GM18858 (cell line): ENCODE results near the gene MINDY1.

Experiments used
- ATAC-seq: cut with Tn5 transposase; IDR thresholded peaks from one replicate; pipeline ENCODE4 v1.9.1; 2021; ENCODE audit not compliant: unreplicated experiment

MINDY1 gene

DNA sequence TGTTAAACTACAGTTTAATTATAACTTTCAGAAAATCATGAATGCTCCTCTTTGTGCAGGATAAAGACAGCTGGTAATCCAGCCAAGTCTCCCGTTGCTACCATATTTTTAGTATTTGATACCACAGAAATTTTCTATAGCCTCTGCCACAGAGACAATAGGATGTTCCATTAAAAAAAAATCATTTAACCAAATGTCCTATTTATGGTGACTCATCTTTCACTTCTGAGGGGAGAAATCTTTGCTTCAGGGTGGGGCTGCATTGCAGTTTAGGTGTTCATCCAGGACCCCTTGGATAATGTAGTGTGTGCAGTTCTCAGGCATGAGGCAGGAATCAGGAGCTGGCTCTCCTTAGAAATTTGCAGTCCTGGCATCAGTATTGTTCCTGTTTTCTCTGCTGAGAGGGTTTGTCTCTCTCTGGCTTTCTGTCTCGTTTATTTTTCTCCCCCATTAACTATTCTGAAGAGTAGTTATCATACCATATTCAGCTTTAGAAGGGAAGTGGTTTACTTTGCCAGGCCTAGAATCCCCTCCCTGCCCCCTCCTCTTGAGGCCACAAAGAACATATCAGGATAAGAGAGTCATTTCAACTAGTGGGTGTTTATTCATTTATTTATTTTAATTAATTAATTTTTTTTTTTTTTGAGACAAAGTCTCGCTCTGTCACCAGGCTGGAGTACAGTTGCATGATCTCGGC, 4.6 kb upstream of the MINDY1 start:
- no peak for ATAC-seq

DNA sequence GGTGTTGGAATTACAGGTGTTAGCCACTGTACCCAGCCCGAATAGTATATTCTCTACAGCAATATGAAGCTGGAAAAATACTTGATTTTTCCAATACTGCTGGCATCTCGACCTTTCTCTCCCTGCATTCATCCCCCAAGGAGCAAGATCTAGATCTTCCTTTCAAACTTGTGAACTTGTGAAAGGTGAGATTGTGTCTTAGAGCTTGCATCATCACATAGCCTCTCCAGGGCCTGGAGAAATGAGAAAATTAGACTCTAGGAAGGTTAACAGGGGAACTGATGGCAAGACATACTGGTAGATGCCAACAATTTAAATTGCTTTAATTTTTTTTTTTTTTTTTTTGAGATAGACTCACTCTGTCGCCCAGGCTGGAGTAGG, 3.6 kb upstream of the MINDY1 start:
- no peak for ATAC-seq

DNA sequence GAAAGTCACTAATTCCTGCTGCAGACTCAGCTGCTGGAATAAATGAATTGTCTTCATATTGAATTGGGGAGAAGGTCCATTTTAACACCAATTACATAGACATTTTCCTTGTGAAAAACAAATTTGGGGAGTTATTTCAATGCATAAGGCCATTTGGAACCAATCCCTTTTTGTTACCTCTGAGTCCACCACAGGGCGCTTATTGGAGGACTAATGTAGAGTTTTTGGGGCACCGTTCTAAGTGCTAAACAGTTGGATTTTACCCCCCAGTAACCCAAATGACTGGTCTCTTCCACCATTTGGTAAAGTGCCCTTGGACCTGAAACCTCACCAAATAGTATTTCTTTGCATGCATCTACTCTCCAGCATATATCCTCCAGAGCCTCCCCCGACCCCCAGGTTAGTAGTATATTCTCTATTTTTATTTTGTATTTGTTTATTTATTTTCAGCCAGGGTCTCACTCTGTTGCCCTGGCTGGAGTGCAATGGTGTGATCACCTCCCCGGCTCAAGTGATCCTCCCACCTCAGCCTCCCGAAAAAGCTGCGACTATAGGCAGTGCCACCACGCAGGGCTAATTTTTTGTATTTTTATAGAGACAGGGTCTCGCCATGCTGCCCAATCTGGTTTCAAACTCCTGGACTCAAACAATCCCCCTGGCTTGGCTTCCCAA, 3.1 kb upstream of the MINDY1 start:
- no peak for ATAC-seq

DNA sequence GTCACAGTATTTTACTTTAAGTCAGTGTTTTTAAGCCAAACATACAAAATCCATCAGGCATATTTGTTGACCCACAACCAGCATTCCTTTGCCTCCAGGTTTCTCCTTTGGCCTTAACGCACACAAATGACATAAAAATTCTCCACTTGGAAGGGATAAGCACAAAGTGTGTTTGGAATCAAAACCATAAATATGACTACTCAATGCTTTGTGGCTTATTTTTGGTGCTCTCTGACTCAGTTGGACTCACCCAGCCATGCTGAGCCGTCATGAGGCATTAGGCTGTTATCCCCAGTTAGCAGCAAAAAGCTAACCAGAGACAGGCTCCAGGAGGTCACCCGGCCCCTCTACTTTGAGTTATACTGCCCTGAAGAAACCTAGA, 2.5 kb upstream of the MINDY1 start:
- no peak for ATAC-seq

DNA sequence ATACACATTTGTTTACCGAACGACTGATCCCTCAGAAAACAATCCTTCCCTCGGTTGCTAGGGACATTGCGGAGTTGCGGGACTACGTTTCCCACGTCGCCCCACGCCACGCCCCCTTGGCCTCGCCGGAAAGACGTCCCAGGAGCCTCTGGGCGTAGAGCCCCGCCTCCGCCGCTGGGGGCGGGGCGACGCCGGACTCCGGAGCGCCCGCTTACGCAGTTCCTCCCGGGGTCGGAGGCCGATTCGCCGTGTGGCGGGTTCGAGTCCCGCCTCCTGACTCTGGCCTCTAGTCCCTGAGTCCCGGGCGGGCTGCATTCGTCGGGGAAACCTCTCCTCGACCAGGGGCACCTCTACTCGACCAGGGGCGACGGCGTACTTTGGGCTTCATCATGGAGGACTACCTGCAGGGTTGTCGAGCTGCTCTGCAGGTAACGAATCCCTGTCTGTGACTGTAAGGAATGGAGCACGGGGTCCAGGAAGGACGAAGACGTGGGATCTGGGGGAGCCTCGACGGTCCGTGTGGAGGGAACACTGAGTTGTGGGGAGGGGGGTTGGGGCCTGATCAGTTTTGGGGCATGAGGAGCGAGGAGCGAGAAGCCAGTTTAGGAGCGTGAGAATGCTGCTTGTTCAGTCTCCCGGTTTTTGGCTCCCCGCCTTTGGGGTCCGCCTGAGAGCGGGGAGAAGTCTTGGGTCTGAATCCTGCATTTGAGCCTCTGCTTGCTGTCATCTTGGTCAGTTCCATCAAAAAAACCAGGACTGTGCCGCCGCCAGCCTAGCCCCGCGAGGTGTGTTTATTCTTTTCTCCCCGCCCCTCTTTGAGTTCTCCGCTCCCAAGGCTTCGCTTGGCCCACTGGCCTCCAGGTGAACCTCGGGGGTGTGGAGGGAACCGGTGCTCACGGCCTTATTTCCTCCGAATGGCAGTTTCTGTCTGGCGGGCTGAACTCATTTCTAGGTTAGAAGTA, 1.8 kb upstream of the MINDY1 start, which contains the start of gene PRUNE1:
TSS of gene PRUNE1 (plus strand) at position 206 of the 962 bp plus-strand sequence. CDS start at position 390, 184 bp downstream.
- ATAC-seq: peak; percentile 44

DNA sequence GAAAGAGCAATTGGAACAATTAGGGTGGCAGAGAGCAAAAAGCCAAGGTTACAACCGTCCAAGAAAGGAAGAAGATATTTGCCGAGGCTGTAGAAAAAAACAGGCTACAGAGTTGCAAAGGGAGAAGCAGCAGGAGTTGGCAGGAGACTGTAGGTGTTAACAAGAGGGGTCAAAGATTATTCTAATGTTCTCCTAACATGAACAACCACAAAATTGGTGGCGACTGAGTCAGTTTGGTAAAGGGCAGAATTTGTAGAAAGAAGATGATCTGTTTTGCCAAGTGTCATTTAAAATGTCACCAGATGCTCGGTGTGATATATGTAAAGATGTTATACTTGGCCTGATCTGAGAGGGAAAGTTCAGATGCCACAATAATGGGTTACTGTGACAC, 1.1 kb upstream of the MINDY1 start:
- ATAC-seq: no peak

DNA sequence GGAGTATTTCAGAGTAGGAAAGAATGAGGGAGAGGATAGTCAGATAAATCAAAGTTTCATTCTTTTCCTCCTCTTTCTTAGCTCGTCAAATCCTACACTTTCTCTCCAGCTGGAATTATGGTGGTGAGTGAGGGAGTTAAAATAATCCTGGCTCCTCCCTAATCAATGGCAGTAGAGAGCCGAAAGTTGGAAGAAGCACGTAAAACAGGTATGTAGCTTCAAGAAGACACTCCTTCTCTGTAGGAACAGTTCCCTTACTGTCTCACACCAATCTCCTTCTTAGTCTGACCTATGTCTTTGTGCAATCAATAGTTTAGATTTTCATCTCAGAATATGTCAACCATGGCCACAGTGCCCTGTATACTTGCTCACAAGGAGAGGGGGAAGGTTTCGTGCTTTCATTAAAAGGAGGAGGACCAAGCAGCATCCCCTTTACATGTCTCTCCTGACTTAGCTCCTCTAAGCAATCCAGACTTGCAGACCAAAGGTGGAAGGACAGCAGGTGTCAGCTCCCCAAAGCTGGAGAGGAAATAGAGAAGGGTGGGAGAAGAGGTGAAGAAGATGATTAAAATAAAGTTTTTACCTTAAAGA, 878 bp downstream of the MINDY1 start:
- ATAC-seq: no peak

DNA sequence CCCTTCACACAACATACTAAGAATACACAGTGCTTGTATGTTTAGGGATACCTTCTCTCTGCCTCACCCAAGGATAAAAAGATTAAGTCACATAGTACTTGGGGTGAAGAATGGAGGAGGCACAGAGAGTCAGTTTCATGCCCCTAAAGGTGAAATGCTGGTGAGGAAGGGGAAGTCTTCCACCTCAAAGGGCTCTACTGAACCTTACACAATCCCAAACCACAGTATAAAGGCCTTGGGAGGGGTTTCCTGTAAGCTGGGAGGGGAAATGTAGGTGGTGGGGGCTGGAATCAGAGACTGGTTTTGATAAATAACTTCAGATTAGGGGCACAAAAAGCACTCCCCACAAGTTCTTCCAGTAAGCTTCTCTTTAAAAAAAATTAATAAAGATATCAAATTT, 3.5 kb downstream of the MINDY1 start:
- no peak for ATAC-seq

DNA sequence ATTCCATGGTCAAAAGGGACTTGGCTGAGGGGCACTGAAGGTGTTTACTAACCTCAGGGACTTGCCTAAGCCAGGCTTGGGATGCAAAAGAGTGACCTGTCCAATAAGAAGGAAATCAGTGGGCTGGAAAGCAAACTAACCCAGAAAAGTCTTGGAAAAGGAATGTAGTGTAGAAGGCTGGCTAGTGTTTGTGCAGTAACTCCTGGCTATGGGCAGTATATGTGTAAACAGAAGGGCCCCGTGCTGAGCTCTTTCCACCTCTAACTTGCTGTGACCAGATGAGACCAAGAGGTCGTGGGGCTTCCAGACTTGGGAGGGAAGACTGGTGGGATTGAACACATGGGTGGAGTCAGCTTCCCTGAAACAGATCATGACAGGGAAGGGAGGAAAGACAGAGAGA, 4.1 kb downstream of the MINDY1 start:
- no peak for ATAC-seq

DNA sequence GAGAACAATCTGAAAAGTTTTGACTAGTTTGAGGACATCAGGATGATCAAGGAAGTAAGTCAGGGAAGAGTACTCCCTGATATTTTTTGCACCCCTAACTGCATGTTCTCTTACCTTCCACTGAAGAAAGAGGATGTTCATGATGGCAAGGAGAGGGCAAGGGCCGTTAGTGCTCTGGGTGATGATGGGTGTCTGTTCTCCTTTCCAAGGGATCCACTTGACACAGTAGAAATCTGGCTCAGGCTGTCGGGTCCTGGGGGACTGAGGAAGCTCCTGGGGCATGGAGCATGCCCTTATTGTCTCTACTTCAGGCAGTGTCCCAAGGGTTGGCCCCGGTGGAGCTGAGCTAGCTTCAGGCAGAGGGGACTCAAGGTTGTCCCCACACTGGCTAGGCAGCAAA, 4.7 kb downstream of the MINDY1 start:
- ATAC-seq: no peak

DNA sequence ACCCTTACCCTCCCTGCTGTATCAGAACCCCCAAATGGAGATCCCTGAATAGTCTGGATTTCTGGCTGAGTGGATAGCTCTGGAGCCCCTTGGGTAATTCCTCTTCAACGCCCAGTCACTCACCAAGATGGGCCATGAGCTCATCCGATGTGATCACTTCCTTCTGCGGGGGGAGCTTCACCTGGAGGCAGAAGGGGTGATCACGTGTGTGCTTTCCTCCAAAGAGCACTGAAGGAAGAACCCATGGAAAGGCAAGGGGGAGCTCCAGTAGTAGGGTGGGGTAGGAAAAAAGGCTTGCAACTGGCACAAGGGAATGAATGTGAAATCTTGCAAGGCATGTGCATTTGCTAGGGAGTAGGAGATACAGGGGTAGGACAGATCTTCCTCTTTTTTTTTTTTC, 5.1 kb downstream of the MINDY1 start:
- no peak for ATAC-seq

DNA sequence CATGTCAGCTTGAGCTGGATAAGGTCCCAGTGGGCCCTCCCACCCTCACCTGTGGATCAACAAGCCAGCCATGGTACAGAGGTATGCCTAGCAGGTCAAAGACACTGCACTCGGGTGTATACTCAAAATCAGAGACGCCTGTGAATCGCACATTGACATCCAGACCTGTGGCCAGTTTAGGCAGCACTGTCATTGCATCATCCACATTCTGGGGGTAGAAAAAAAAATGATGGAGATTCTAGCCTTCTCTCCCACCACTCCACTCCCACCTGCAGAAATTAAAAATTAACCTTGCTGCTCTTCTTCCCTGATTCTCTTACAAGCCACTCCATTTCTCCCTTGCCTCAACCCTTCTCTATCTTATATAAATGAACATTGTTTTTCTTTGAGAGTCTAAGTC, 6.3 kb downstream of the MINDY1 start:
- ATAC-seq: no peak

DNA sequence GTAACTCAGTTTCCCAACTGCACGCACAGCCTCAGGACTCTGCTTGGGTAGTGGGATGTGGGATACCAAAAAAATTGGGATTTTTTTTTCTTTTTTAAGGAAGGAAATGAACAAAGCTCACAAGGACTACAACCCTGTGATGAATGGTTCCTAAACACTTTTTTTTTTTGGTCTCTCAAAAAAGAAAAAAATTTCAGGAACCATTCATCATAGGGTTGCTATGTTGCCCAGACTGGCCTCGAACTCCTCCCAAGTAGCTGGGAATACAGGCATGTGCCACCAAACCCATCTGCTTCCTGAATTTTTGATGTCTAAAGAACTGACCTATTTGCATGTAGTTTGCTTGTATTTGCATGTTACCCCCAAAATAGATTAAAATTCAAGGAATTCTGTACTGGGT, 6.8 kb downstream of the MINDY1 start:
- ATAC-seq: no peak

DNA sequence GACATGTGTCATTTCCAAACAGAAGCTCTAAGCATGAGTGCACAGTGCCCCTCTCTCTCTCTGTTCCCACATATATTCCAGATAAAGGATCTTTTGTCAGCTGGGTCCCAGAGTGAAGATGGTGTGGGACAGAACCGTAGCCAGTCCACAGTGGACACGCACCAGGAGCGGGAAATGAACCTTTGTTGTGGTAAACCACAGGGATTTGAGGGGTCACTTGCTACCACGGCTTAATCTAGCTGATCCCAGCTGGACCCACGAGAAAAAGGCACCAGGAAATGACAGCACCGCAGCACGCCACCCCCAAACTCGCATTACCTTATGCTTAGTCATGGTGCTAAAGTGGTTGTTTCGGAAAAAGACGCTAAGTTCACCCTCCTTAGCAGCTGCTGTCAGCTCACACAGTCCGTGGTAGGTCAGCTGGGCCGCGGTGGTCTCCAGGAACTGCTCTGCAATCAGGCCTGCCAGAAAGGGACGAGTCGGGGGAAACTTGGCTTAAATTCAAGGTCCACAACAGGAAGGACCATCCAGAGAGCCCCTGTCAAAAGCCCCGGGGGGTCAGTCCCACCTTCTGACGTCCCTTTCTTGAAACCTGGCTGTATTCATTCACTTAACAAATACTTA, 7.5 kb downstream of the MINDY1 start:
- no peak for ATAC-seq

DNA sequence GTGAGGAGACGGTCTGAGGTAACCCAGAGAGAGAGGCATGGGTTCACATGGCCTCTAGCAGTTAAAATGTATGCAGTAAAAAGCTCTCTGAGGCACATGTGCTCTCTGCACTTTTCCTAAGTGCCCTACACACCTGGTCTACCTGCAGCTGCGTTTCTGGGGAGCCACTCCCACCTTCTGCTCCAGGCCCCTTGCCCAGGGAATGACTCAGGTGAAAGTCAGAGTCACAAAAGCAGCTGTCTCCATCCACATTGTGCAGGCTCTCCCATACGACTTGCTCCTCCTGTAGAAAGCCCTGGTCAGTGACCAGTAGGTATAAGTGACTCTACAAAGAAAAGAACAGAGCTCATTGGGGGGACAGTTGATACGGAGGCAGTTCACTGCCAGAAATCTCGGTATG, 8.8 kb downstream of the MINDY1 start:
- no peak for ATAC-seq

DNA sequence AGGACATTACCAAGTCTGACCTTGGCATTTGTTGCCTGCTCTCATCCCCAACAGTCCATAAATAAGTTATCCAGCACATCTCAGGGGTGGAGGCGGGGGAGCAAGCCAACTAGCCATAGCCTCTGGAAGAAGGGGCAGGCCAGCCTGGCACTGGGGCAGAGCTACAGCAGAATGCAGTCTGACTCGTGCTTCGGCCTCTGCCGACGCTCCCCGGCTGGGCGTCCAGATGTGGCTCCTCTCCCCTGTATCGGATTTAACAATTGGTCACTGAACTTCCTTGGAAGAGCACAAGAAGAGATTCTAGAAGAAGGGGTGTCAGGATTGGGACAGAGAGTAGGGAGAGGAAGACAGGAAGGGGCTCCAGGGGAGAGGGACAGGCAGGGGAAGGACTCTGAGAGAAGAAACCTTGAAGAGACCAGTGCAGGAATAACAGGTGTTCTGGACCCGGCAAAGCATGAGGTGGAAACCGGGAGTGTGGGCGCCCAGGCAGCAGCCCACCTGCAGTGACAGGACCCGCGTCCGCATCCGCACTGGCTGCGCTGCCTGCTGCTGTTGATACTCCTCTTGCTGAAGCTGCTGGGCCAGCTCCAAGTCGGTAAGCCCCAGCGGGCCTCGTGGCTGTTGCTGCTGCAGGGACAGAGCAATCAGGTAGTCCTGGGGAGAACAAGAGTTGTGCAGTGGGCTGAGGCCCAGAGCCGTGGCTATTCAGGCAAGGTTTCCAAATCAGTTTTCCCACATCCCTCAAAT, 9.4 kb downstream of the MINDY1 start:
- no peak for ATAC-seq

DNA sequence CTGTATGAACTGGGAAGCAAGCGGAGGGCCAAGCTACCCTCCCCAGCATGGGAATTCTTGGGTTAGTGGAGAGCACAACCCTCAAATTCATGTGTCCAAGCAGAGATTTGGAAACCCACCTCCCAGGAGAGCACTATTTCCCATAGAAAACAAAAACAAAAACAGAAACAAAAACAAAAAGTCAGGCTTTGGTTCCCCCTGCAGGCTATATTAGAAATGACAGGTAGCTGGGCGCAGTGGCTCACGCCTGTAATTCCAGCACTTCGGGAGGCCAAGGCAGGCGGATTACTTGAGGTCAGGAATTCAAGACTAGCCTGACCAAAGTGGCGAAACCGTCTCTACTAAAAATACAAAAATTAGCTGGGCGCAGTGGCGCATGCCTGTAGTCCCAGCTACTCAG, 10.8 kb downstream of the MINDY1 start:
- ATAC-seq: no peak

DNA sequence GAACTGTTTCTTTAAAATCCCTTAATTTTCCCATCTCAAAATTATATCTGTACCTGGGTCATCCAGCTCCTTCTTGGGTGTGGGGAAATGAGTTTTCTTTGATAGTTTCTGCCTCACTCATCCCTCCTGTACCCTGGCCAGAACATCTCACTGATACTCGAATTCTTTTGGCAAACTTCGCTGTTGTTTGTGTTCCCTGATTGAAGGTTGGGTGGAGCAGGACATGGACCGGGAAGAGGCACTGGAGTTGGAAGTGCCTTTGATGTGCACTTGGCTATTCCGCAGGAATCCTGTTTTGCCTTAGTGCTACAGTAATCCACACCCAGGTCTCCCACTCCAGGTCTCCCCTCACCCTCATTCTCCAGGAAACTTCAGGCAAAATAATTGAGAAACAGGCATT, 11.2 kb downstream of the MINDY1 start:
- ATAC-seq: no peak

DNA sequence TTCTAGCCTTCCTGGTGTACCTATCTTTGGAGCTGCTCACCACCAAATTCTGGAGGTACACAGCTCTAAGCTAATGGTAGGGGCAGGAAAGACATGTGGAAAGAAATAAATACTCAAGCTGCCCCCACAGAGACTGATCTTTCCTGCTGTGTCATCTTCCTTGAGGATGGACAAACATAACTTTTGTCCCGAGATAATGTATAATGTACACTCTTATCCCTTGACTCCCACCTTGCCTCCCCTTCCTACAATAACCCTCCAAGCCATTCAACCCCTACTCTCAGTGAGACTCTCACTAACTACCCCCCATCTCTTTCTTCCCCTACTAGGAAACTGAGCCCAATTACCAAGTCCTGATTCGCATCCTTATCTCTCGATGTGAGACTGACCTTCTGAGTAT, 12.5 kb downstream of the MINDY1 start:
- ATAC-seq: no peak

DNA sequence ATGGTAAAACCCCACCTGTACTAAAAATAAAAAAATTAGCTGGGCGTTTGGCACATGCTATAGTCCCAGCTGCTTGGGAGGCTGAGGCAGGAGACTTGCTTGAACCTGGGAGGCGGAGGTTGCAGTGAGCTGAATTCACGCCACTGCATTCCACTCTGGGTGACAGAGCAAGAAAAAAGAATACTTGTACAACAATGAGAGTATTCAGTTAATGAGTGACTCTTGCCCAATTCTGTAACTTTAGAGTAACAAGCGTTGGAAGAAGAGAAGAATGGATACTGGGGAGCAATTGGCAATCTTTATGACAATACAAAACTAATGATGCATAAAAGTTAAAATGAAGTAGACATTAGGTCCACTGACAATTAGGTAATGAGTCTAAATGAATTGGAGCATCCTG, 14.1 kb downstream of the MINDY1 start:
- ATAC-seq: no peak
